Measurements from ENCODE around the gene ZDHHC3. TPM values are rescaled to one million over a fixed set of nuclear protein-coding genes. Genes with fewer than 3 reads are reported as not detected.

Gene ZDHHC3
- total RNA-seq, 1 experiment from 2014 or later = 58.0 TPM

DNA sequence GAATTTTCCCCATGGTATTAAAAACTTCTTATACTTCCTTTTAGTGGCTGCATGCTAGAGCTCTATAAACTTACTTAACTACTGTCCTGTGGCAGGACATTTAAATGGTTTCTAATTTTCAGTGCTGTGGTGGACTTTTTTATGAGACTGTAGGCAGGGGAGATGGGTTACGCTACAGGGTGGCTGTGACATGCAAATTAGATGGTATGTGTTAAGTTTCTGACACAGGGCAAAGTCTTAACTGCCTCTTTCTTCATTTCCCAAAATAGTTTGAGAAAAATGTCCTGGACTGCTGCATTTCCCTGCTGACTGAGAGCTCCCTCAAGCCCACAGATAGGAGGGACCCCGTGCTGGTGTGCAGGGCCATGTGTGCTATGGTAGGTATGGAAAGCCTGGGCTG lies 79.5 kb downstream of the ZDHHC3 start:
- CTCF ChIA-PET = no interaction called here
- POLR2A ChIA-PET = no interaction called here
- Mint-ChIP-seq H3K9me3 (peaks cover 11% of the 10 kb centered on the region), H3K4me3 (no peak overlapping the region), H3K27me3 (ENCODE audit: low read depth) (peaks cover 3% of the 10 kb centered on the region; the same call in 1 of the 2 replicates), H3K4me1 (peaks cover 26% of the 10 kb centered on the region), H3K36me3 (no peaks in the 10 kb centered on the region), H3K27ac (no peak overlapping the region)
- no peak for ATAC-seq
- no peak for DNase-seq (ENCODE audit: low spot score)
- TF ChIP-seq MXD4 (CRISPR knock-in tag; IDR thresholded peaks at IDR 0.05; ENCODE audit: borderline replicate concordance) (no peak), NR1H2 (CRISPR knock-in tag; IDR thresholded peaks at IDR 0.05) (no peak), IRF2 (CRISPR knock-in tag; IDR thresholded peaks at IDR 0.05; ENCODE audit: borderline replicate concordance, low read depth) (no peak), PRDM15 (CRISPR knock-in tag; IDR thresholded peaks at IDR 0.05) (no peak), NR3C1 (CRISPR knock-in tag; conservative IDR thresholded peaks at IDR 0.05; ENCODE audit: low read depth) (no peak), FOXP1 (CRISPR knock-in tag; IDR thresholded peaks at IDR 0.05; ENCODE audit: borderline replicate concordance) (no peak), NFE2L1 (CRISPR knock-in tag; IDR thresholded peaks at IDR 0.05) (no peak), TP53 (CRISPR knock-in tag; IDR thresholded peaks at IDR 0.05) (no peak), ZNF416 (CRISPR knock-in tag; IDR thresholded peaks at IDR 0.05) (no peak), ZNF317 (CRISPR knock-in tag; IDR thresholded peaks at IDR 0.05; ENCODE audit: borderline replicate concordance, low read depth) (no peak), HMGA2 (CRISPR knock-in tag; IDR thresholded peaks at IDR 0.05) (no peak), ARID4B (CRISPR knock-in tag; IDR thresholded peaks at IDR 0.05; ENCODE audit: borderline replicate concordance) (no peak), E2F1 (CRISPR knock-in tag; IDR thresholded peaks at IDR 0.05) (no peak), ZNF396 (CRISPR knock-in tag; IDR thresholded peaks at IDR 0.05; ENCODE audit: borderline replicate concordance) (no peak), ATF1 (CRISPR knock-in tag; IDR thresholded peaks at IDR 0.05) (no peak), FOXJ3 (CRISPR knock-in tag; IDR thresholded peaks at IDR 0.05; ENCODE audit: borderline replicate concordance) (no peak)
- TF ChIP-seq, protein P1, sequence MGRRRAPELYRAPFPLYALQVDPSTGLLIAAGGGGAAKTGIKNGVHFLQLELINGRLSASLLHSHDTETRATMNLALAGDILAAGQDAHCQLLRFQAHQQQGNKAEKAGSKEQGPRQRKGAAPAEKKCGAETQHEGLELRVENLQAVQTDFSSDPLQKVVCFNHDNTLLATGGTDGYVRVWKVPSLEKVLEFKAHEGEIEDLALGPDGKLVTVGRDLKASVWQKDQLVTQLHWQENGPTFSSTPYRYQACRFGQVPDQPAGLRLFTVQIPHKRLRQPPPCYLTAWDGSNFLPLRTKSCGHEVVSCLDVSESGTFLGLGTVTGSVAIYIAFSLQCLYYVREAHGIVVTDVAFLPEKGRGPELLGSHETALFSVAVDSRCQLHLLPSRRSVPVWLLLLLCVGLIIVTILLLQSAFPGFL (CRISPR knock-in tag; IDR thresholded peaks at IDR 0.05; ENCODE audit: borderline replicate concordance) = no peak
- TF ChIP-seq, protein P2, sequence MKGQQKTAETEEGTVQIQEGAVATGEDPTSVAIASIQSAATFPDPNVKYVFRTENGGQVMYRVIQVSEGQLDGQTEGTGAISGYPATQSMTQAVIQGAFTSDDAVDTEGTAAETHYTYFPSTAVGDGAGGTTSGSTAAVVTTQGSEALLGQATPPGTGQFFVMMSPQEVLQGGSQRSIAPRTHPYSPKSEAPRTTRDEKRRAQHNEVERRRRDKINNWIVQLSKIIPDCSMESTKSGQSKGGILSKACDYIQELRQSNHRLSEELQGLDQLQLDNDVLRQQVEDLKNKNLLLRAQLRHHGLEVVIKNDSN (CRISPR knock-in tag; IDR thresholded peaks at IDR 0.05) = no peak
- TF ChIP-seq, protein P3, sequence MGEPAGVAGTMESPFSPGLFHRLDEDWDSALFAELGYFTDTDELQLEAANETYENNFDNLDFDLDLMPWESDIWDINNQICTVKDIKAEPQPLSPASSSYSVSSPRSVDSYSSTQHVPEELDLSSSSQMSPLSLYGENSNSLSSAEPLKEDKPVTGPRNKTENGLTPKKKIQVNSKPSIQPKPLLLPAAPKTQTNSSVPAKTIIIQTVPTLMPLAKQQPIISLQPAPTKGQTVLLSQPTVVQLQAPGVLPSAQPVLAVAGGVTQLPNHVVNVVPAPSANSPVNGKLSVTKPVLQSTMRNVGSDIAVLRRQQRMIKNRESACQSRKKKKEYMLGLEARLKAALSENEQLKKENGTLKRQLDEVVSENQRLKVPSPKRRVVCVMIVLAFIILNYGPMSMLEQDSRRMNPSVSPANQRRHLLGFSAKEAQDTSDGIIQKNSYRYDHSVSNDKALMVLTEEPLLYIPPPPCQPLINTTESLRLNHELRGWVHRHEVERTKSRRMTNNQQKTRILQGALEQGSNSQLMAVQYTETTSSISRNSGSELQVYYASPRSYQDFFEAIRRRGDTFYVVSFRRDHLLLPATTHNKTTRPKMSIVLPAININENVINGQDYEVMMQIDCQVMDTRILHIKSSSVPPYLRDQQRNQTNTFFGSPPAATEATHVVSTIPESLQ (CRISPR knock-in tag; IDR thresholded peaks at IDR 0.05) = no peak
